ENCODE data around the gene MS4A18.
"Not testable (repeated sequence)": the region's sequence is repeated elsewhere in the genome, so short reads cannot be mapped to it uniquely, and the experiment has no call there.

MS4A18 gene

DNA sequence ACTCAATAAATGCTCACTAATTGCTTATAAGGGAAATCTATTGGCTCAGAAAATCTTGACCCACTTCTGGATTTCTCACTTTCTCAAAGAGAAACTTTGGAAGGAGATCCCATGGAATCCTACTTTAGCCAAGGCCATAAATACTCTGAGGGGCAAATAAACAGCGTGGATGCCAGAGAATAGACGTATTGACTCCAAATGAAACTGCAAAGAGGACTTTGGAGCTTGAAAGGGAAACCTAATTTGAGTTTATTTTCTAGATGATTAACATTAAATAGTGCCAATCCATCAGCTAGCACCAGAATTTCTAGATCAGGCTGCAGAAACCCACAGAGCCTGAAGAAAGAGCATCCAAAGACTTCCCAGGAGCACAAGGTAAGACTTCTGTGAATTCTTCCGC is at the start of gene MS4A18:
Gene MS4A18 (plus strand): TSS at position 301 of the 400 bp plus-strand sequence.
- DNase-seq: no peak

DNA sequence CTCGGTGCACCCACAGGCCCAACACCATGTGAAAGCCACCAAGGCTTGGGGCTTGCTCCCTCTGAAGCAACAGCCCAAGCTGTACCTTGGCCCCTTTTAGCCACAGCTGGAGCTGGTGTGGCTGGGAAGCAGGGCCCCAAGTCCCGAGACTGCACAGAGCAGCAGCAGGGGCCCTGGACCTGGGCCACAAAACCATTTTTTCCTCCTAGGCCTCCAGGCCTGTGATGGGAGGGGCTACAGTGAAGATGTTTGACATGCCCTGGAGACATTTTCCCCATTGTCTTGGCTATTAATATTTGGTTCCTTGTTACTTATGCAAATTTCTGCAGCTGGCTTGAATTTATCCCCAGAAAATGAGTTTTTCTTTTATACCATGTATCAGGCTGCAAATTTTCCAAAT is 46.3 kb upstream of the MS4A18 start:
- DNase-seq: not testable (repeated sequence)

GRCh38 chr11:60679879-60680278 is 44.6 kb upstream of the MS4A18 start:
- no peak for DNase-seq

DNA sequence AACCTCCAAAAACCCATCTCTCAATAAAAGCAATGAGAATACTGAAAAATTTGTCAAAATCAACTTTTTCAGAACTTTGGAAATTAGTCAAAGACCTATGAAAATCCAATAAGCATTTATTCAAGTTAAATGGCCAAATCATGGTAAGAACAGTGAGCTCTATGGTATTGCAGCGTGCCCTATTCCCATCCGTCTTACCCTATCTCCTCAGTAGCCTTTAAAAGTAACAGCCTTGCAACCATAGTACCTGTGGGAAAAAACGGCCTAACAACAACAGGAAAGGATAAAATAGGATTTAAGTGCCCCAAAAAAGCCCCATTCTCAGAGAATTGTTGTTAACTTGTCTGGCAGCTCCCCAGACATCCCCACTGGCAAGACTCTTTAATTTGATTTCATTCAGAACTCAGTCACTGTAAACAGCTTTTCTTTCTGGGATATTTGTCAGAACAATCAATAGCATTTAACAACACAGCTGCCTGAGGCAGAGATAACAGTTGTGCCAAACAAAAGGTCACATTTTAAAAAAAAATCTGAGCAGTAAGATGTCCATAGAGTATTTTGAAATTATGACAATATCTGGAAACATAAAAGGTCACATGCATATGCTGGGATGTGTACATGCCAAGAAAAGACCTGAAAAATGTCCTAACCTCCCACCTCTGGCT is 43.9 kb upstream of the MS4A18 start:
- no peak for DNase-seq

GRCh38 chr11:60684541-60684848 is 40.0 kb upstream of the MS4A18 start:
- DNase-seq: not testable (repeated sequence)

GRCh38 chr11:60691661-60692060 is 32.9 kb upstream of the MS4A18 start:
- DNase-seq: no peak

GRCh38 chr11:60699284-60699691 is 25.2 kb upstream of the MS4A18 start, which contains the start of gene MS4A8:
TSS of gene MS4A8 (plus strand) at chr11:60699612. CDS start at chr11:60700861, 1,249 bp downstream.
- no peak for DNase-seq

DNA sequence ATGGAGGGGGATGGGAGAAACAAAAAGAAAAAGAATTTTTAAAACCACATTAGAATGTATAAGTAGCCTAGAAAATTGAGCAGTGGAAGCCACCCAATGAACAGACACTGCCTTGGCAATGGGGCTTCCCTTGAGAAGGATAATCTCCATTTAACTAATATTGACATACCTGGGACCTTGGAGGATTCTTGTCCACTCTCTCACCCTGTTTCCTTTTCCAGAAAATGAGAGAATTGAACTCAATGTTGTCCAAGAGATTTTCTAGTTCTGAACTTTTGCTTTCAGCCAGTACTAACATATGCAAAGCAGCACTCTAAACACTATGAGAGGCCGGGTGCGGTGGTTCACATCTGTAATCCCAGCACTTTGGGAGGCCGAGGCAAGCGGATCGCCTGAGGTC is 24.6 kb upstream of the MS4A18 start:
- DNase-seq: no peak

- peak; percentile 3 for DNase-seq
Observed at GRCh38 chr11:60700689-60701468, 23.6 kb upstream of the MS4A18 start.

- DNase-seq: no peak
Observed at GRCh38 chr11:60701469-60701818, 23.1 kb upstream of the MS4A18 start.

DNA sequence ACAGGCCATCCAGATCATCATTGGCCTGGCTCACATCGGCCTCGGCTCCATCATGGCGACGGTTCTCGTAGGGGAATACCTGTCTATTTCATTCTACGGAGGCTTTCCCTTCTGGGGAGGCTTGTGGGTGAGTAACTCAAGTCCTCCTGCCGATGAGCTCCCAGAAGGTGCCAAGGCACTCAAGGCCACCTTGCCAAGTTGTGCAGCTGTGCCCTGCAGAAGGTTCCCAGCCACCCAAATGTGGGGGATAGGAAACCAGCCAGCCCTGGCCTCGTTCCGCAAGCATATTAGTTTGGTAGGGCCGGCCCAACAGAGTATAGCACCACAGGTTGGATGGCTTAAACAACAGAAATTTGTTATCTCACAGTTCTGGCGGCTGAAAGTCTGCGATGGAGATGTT is 21.1 kb upstream of the MS4A18 start:
- no peak for DNase-seq

DNA sequence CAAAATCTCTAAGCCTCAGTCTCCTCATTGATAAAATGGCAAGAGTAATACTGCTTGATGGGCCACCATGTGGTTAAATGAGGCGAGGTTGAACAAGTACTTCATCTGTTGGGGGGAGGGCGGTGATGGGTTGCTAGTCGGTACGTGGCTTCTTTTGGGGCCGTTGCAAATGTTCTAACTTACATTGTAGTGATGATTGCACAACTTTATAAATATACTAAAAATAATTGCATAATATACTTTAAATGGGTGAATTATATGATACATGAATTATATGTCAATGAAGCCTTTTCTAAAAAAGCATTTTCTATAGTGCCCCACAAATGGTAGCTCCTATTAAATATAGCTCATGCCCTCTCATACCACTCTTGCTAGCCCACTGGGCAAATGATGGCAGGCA is 18.6 kb upstream of the MS4A18 start:
- no peak for DNase-seq

GRCh38 chr11:60706931-60707330 is 17.6 kb upstream of the MS4A18 start:
- DNase-seq: no peak

DNA sequence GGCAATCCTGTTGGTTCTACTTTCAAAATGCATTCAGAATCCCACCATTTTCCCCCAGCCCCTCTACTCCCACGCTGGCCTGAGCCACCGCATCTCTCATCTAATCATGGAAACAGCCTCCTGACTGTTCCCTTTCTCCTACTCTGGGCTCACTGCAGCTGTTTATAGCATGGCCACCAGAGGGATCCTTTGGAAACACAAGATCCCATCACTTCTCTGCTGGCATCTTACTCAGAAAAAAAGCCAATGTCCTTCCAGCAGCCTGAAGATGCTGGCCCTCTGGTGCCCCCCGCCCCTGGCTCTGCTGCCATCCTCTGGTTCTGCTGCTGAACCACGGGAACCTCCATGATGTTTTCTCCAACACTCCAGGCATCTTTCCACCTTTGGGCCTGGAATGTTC is 14.0 kb upstream of the MS4A18 start:
- no peak for DNase-seq

DNA sequence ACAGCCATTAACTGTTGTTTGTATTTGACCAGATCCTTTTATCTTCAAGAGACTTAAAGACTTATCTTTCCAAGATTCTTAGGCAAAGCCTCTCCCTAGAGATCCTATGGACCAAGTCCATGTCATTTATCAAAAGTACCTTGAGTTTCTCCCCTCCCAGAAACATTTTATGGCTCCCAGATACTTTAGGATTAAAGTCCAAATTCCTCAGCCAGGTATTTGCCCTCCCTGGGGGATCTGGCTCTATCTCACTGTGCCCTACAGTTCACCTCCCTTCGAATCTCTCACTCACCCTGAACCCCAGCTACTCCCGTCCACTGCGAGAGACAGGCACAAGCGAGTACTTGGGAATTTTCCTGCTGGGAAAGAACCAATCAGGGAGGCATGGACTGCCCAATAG is 13.2 kb upstream of the MS4A18 start:
- no peak for DNase-seq

- DNase-seq: not testable (repeated sequence)
Observed at GRCh38 chr11:60713423-60713822, 11.1 kb upstream of the MS4A18 start.

DNA sequence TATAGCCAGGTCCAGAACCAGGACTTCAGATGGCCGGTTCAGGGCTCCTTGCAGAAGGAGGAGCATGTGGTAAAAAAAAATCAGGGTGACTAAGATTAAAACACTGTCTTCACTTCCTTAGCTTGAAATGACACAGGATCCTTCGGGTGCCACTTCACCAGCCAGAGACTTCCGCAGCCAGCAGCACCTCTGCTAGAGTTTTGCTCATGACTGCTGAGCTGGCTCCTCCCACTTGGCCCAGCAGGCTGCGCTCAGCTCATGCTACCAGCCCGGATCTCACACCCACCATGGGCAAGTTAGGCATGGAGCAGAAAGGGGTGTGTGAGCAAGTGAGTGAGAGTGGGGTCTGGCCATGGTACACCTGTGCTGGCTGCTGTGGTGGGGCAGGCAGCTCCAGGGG is 6.6 kb upstream of the MS4A18 start:
- DNase-seq: no peak

DNA sequence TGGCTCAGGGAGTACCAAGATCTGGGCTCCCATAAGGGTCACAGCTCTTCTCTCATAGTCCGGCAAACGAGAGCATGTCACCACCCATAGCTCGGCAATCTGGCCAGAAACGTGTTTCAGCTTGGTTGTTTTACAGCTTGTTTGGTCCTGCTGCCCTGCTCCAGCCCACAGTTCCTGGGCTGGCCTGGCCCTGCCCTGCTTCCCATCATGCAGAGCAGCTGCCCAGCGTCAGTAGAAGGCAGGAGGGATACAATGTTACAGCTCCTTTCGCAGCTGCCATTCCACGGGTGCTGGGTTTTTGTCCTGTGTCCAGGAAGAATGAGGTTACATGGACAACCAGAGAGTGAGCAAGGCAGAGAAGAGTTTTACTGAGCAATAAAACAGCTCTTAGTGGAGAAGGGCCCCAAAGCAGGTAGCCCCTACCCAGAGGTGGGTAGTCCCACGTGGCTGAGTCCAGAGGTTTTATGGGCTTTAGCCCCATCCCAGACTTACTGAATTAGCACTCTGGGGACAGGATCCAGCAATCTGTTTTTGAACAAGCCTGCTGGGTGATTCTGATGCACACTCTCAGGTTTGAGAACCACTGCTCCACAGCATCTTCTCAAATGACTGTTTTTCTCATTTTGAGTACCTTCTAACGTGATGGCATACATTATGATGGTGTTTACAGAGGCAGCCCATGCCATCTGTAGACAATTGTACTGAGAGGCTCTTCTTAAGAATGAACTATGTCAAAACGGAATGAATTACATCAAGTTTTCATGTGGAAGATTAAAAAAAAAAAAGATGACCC is 5.8 kb upstream of the MS4A18 start:
- DNase-seq: no peak

GRCh38 chr11:60719391-60719790 is 5.1 kb upstream of the MS4A18 start:
- DNase-seq: no peak

- DNase-seq: no peak
Observed at GRCh38 chr11:60720460-60720859, 4.1 kb upstream of the MS4A18 start.

DNA sequence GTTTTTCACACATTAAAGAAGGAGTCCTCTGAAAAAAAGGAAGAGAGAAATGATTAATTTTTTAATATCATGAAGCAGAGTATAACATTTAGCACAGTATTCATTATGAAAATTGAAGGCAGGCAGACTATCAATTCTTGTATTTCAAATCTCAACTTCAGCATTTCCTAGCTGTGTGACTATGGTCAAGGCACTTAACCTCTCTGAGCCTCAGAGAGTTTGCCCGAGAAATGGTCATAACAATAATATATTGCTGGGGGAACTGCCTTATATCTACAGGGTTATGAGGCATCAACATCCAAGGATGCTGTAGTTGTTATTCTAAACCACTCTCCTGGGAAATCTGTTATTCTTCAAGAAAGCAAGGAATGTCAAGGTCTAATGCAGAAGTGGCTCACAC is 1.1 kb downstream of the MS4A18 start:
- DNase-seq: no peak

GRCh38 chr11:60731586-60731985 is 7.1 kb downstream of the MS4A18 start:
- no peak for DNase-seq

- DNase-seq: no peak
Observed at GRCh38 chr11:60734279-60734678, 9.8 kb downstream of the MS4A18 start.

DNA sequence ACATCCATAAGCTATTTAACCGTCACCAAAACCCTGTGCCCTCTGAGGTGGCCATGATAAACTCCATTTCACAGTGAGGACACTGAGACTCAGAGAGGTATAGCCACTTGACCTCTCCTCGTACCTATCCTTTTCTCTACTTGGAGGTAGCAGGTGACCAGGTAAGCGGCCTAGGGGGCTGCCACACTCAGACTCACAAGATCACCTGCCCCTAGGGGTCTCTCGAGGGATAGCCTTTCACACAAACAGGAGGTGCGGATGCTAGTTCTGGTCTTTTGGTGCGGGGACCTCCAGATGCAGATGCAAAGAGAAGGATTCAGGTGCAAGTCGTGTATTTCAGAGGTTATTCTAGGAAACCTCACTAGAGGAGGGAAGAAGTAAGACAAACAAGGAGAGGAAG is 14.6 kb downstream of the MS4A18 start:
- DNase-seq: no peak
